HEK293 (cell line): ENCODE measurements around the gene CLIP3.
"Not testable (repeated sequence)": the region's sequence is repeated elsewhere in the genome, so short reads cannot be mapped to it uniquely, and the experiment has no call there.

Experiments used
- CTCF ChIA-PET: fragments of 350-600 bp; formaldehyde crosslinking; extraction: SDS; loops from one replicate; lab custom pipeline; 2021; ENCODE audit warnings: antibody characterized with exemption; lab: Yijun Ruan, JAX
- POLR2A ChIA-PET: fragments of 300-600 bp; formaldehyde crosslinking; extraction: SDS; loops from one replicate; lab custom pipeline; 2020; ENCODE audit warnings: antibody characterized with exemption, inconsistent platforms; lab: Yijun Ruan, JAX
- H3K27ac ChIP-seq: fragments of 200-500 bp; sonication (Bioruptor generic); 2 replicates; pipeline ENCODE4 v1.5.1; 2014; ENCODE audit warnings: low read depth, low read length, control low read depth, inconsistent platforms; ENCODE audit errors: extremely low read depth
- H3K36me3 ChIP-seq, 2 experiments: fragments of 200-500 bp in 1 of 2; sonication (Bioruptor generic) in 1 of 2; 1 replicate in 1 of 2; 2 replicates in 1 of 2; pipeline ENCODE4 v1.5.1; 2014 to 2017; ENCODE audit warnings: inconsistent platforms in 2 of 2, low read length in 2 of 2; ENCODE audit not compliant: control insufficient read depth in 2 of 2, insufficient read depth in 1 of 2
- H3K4me1 ChIP-seq: fragments of 200-500 bp; sonication (Bioruptor generic); 2 replicates; pipeline ENCODE4 v1.5.1; 2014; ENCODE audit warnings: mild to moderate bottlenecking, low read length, inconsistent platforms; ENCODE audit not compliant: control insufficient read depth, insufficient read depth
- H3K4me3 ChIP-seq: 2 replicates; pipeline ENCODE4 v1.5.1; 2011; ENCODE audit warnings: low read depth, mild to moderate bottlenecking, control low read depth, low read length, moderate library complexity
- H3K9me3 ChIP-seq: fragments of 200-500 bp; sonication (Bioruptor generic); 2 replicates; pipeline ENCODE4 v1.5.1; 2014; ENCODE audit warnings: low read depth, low read length, inconsistent platforms; ENCODE audit not compliant: control insufficient read depth, insufficient read depth
- BCL11B ChIP-seq: fragments of 450-650 bp; formaldehyde crosslinking; IDR thresholded peaks from 2 replicates; pipeline ENCODE4 v1.5.1; 2016; ENCODE audit warnings: low read depth, missing biosample characterization, missing genetic modification characterization
- GFI1B ChIP-seq: fragments of 450-650 bp; formaldehyde crosslinking; IDR thresholded peaks from 2 replicates; pipeline ENCODE4 v1.5.1; 2016; ENCODE audit warnings: missing biosample characterization, missing genetic modification characterization
- PRDM1 ChIP-seq: fragments of 450-650 bp; formaldehyde crosslinking; IDR thresholded peaks from 2 replicates; pipeline ENCODE4; 2016; ENCODE audit warnings: missing biosample characterization, missing genetic modification characterization
- TCF7L2 ChIP-seq: IDR thresholded peaks from 2 replicates; pipeline ENCODE4 v1.6.1; 2011; ENCODE audit warnings: low read depth, mild to moderate bottlenecking, inconsistent platforms, low read length, moderate library complexity, borderline replicate concordance
- YY2 ChIP-seq: fragments of 450-650 bp; formaldehyde crosslinking; IDR thresholded peaks from 2 replicates; pipeline ENCODE4 v1.5.1; 2016; ENCODE audit warnings: missing biosample characterization, missing genetic modification characterization
- ZFHX2 ChIP-seq: fragments of 450-650 bp; formaldehyde crosslinking; conservative IDR thresholded peaks from 2 replicates; pipeline ENCODE4 v1.5.1; 2016; ENCODE audit warnings: missing biosample characterization, missing genetic modification characterization
- ZNF157 ChIP-seq: fragments of 450-650 bp; formaldehyde crosslinking; IDR thresholded peaks from 2 replicates; pipeline ENCODE4 v1.5.1; 2016; ENCODE audit warnings: missing biosample characterization, missing genetic modification characterization
- ZNF211 ChIP-seq: fragments of 450-650 bp; formaldehyde crosslinking; IDR thresholded peaks from 2 replicates; pipeline ENCODE4 v1.5.1; 2016; ENCODE audit warnings: low read depth, missing biosample characterization, missing genetic modification characterization
- ZNF248 ChIP-seq: fragments of 450-650 bp; formaldehyde crosslinking; IDR thresholded peaks from 2 replicates; pipeline ENCODE4 v1.5.1; 2017; ENCODE audit warnings: missing biosample characterization, missing genetic modification characterization
- ZNF302 ChIP-seq: fragments of 450-650 bp; formaldehyde crosslinking; IDR thresholded peaks from 2 replicates; pipeline ENCODE4 v1.5.1; 2016; ENCODE audit warnings: missing biosample characterization, missing genetic modification characterization, low read depth
- ZNF366 ChIP-seq: fragments of 450-650 bp; formaldehyde crosslinking; conservative IDR thresholded peaks from 2 replicates; pipeline ENCODE4 v1.5.1; 2016; ENCODE audit warnings: missing biosample characterization, missing genetic modification characterization
- ZNF530 ChIP-seq: fragments of 450-650 bp; formaldehyde crosslinking; IDR thresholded peaks from 2 replicates; pipeline ENCODE4 v1.5.1; 2016; ENCODE audit warnings: low read depth, missing biosample characterization, missing genetic modification characterization
- ZNF777 ChIP-seq: fragments of 450-650 bp; formaldehyde crosslinking; IDR thresholded peaks from 2 replicates; pipeline ENCODE4 v1.5.1; 2017; ENCODE audit warnings: missing biosample characterization, missing genetic modification characterization, borderline replicate concordance
- TF ChIP-seq, protein P1 (sequence below): fragments of 450-650 bp; formaldehyde crosslinking; IDR thresholded peaks from 2 replicates; pipeline ENCODE4 v1.5.0; 2017; ENCODE audit warnings: missing biosample characterization, missing genetic modification characterization, borderline replicate concordance
- TF ChIP-seq, protein P2 (sequence below): fragments of 450-650 bp; formaldehyde crosslinking; IDR thresholded peaks from 2 replicates; pipeline ENCODE4 v1.5.1; 2017; ENCODE audit warnings: missing biosample characterization, missing genetic modification characterization
- TF ChIP-seq, protein P3 (sequence below): fragments of 450-650 bp; formaldehyde crosslinking; IDR thresholded peaks from 2 replicates; pipeline ENCODE4 v1.5.1; 2016; ENCODE audit warnings: missing biosample characterization, missing genetic modification characterization
- TF ChIP-seq, protein P4 (sequence below): fragments of 450-650 bp; formaldehyde crosslinking; IDR thresholded peaks from 2 replicates; pipeline ENCODE4 v1.5.1; 2016; ENCODE audit warnings: missing biosample characterization, missing genetic modification characterization

Gene CLIP3

DNA sequence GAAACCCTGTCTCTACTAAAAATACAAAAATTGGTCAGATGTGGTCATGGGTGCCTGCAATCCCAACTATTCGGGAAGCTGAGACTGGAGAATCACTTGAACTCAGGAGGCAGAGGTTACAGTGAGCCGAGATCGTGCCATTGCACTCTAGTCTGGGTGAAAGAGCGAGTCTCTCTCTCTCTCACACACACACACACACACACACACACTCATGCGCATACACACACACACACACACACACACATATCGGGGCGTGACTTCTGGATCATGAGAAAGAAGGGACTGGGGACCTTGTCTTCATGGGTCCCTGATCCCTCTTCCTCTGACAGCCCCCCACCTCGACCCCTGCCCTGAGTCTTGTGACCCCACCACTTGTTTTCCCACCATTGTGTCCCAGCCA, 49.5 kb downstream of the CLIP3 start:
- CTCF ChIA-PET: interaction anchor here (0.6 to 0.7 kb wide), 2 partner anchors 39 to 106 kb away, joined by 3 read pairs; no protein-coding TSS in a partner anchor
- no peak overlapping the region for H3K27ac ChIP-seq
- H3K36me3 ChIP-seq: no peaks in the 10 kb centered on the region
- H3K9me3 ChIP-seq: no peaks in the 10 kb centered on the region
- peaks cover 8% of the 10 kb centered on the region for H3K4me1 ChIP-seq
- H3K4me3 ChIP-seq: no peak overlapping the region
- POLR2A ChIA-PET: no interaction called here
- TF ChIP-seq, protein P1, sequence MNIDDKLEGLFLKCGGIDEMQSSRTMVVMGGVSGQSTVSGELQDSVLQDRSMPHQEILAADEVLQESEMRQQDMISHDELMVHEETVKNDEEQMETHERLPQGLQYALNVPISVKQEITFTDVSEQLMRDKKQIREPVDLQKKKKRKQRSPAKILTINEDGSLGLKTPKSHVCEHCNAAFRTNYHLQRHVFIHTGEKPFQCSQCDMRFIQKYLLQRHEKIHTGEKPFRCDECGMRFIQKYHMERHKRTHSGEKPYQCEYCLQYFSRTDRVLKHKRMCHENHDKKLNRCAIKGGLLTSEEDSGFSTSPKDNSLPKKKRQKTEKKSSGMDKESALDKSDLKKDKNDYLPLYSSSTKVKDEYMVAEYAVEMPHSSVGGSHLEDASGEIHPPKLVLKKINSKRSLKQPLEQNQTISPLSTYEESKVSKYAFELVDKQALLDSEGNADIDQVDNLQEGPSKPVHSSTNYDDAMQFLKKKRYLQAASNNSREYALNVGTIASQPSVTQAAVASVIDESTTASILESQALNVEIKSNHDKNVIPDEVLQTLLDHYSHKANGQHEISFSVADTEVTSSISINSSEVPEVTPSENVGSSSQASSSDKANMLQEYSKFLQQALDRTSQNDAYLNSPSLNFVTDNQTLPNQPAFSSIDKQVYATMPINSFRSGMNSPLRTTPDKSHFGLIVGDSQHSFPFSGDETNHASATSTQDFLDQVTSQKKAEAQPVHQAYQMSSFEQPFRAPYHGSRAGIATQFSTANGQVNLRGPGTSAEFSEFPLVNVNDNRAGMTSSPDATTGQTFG (tag by site-specific recombination): 0 out of 2 replicates have a peak, but pooled peaks have one; percentile 33
- TF ChIP-seq BCL11B (tag by site-specific recombination) (peak; percentile 21; the same call in 1 of the 2 replicates), ZNF248 (tag by site-specific recombination) (0 out of 2 replicates have a peak, but pooled peaks have one; percentile 34), YY2 (tag by site-specific recombination) (no peak), TCF7L2 (no peak)
- TF ChIP-seq, protein P2, sequence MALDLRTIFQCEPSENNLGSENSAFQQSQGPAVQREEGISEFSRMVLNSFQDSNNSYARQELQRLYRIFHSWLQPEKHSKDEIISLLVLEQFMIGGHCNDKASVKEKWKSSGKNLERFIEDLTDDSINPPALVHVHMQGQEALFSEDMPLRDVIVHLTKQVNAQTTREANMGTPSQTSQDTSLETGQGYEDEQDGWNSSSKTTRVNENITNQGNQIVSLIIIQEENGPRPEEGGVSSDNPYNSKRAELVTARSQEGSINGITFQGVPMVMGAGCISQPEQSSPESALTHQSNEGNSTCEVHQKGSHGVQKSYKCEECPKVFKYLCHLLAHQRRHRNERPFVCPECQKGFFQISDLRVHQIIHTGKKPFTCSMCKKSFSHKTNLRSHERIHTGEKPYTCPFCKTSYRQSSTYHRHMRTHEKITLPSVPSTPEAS: peak; percentile 95
- TF ChIP-seq, protein P3, sequence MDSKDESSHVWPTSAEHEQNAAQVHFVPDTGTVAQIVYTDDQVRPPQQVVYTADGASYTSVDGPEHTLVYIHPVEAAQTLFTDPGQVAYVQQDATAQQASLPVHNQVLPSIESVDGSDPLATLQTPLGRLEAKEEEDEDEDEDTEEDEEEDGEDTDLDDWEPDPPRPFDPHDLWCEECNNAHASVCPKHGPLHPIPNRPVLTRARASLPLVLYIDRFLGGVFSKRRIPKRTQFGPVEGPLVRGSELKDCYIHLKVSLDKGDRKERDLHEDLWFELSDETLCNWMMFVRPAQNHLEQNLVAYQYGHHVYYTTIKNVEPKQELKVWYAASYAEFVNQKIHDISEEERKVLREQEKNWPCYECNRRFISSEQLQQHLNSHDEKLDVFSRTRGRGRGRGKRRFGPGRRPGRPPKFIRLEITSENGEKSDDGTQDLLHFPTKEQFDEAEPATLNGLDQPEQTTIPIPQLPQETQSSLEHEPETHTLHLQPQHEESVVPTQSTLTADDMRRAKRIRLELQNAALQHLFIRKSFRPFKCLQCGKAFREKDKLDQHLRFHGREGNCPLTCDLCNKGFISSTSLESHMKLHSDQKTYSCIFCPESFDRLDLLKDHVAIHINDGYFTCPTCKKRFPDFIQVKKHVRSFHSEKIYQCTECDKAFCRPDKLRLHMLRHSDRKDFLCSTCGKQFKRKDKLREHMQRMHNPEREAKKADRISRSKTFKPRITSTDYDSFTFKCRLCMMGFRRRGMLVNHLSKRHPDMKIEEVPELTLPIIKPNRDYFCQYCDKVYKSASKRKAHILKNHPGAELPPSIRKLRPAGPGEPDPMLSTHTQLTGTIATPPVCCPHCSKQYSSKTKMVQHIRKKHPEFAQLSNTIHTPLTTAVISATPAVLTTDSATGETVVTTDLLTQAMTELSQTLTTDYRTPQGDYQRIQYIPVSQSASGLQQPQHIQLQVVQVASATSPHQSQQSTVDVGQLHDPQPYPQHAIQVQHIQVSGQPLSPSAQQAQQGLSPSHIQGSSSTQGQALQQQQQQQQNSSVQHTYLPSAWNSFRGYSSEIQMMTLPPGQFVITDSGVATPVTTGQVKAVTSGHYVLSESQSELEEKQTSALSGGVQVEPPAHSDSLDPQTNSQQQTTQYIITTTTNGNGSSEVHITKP: 0 out of 2 replicates have a peak, but pooled peaks have one; percentile 15
- TF ChIP-seq, all 188 proteins: peak for 5

GRCh38 chr19:35980997-35981396, 51.7 kb downstream of the CLIP3 start:
- peak; percentile 64 for TF ChIP-seq ZNF366 (tag by site-specific recombination)
- peak; percentile 69 for TF ChIP-seq PRDM1 (tag by site-specific recombination)
- H3K9me3 ChIP-seq, H3K27ac ChIP-seq, H3K4me1 ChIP-seq, POLR2A ChIA-PET, H3K4me3 ChIP-seq, H3K36me3 ChIP-seq: not testable (repeated sequence)
- CTCF ChIA-PET: interaction anchor here (0.6 to 1.0 kb wide), 3 partner anchors 10 to 12 kb away, joined by 3 to 12 read pairs (median 5); no protein-coding TSS in a partner anchor

DNA sequence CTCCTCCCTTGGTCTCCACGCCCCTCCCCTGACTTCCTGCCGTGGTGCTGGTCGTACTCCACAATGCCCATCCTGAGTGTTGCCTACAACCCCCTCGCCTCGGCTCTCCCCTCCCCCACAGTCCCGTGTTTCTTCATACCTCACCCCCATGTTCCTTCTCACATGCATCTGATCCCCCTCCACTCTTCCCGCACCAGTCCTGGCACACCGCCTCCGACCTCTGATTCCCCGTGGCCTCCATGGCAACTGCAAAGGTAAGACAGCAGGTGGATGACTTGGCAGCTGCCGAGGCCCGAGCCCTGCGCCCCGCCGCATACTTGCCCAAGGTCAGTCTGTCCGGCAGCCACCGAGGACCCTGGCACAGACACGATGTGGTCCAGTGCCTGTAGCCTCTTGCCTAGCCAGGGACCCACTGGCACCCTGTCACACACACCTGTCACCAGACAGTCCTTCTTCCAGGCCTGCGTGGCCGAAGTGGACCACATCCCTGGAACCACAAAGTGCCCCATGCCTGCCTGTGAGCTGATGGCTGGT, 53.8 kb downstream of the CLIP3 start:
- H3K9me3 ChIP-seq: no peaks in the 10 kb centered on the region
- H3K36me3 ChIP-seq: no peaks in the 10 kb centered on the region
- CTCF ChIA-PET: interaction anchor here (0.6 to 1.0 kb wide), 2 partner anchors 19 to 38 kb away, joined by 3 to 4 read pairs; no protein-coding TSS in a partner anchor
- no peak overlapping the region for H3K27ac ChIP-seq
- TF ChIP-seq ZNF366 (tag by site-specific recombination): no peak
- TF ChIP-seq, protein P4, sequence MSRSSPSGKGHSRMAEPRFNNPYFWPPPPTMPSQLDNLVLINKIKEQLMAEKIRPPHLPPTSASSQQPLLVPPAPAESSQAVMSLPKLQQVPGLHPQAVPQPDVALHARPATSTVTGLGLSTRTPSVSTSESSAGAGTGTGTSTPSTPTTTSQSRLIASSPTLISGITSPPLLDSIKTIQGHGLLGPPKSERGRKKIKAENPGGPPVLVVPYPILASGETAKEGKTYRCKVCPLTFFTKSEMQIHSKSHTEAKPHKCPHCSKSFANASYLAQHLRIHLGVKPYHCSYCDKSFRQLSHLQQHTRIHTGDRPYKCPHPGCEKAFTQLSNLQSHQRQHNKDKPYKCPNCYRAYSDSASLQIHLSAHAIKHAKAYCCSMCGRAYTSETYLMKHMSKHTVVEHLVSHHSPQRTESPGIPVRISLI (tag by site-specific recombination): no peak
- TF ChIP-seq ZNF530 (tag by site-specific recombination): 0 out of 2 replicates have a peak, but pooled peaks have one; percentile 12
- TF ChIP-seq ZFHX2 (tag by site-specific recombination): peak; percentile 14; the same call in 1 of the 2 replicates
- TF ChIP-seq ZNF777: 0 out of 2 replicates have a peak, but pooled peaks have one; percentile 11
- no peak for TF ChIP-seq ZNF157 (tag by site-specific recombination)
- TF ChIP-seq ZNF302 (tag by site-specific recombination): no peak
- 0 out of 2 replicates have a peak, but pooled peaks have one; percentile 24 for TF ChIP-seq ZNF211
- TF ChIP-seq GFI1B (tag by site-specific recombination): no peak
- no peaks in the 10 kb centered on the region for H3K4me1 ChIP-seq
- H3K4me3 ChIP-seq: no peak overlapping the region
- POLR2A ChIA-PET: no interaction called here
